Right hindlimb (tissue), 1 donor: ENCODE results near the gene GSE1.

Experiments used
- DNase-seq: peaks from one replicate; pipeline ENCODE4 v3.0.0-alpha.2; 2018

GSE1 gene

GRCh38 chr16:85709766-85710585 is 96.9 kb downstream of the GSE1 start:
- DNase-seq: no peak

GRCh38 chr16:85710732-85711131 is 97.6 kb downstream of the GSE1 start:
- no peak for DNase-seq

- no peak for DNase-seq
These were observed 99.0 kb downstream of the GSE1 start for GRCh38 chr16:85711982-85712587.

GRCh38 chr16:85712801-85713200 is 99.7 kb downstream of the GSE1 start:
- no peak for DNase-seq

GRCh38 chr16:85715169-85716021 is 102.3 kb downstream of the GSE1 start:
- peak; percentile 85 for DNase-seq

GRCh38 chr16:85716022-85716679 is 103.0 kb downstream of the GSE1 start:
- DNase-seq: no peak

- no peak for DNase-seq
These were observed 103.5 kb downstream of the GSE1 start for GRCh38 chr16:85716680-85717038.

- peak; percentile 65 for DNase-seq
These were observed 104.5 kb downstream of the GSE1 start for GRCh38 chr16:85717393-85718152.

GRCh38 chr16:85718153-85718477 is 105.0 kb downstream of the GSE1 start:
- no peak for DNase-seq

GRCh38 chr16:85718682-85719081 is 105.6 kb downstream of the GSE1 start:
- no peak for DNase-seq

GRCh38 chr16:85719605-85720301 is 106.6 kb downstream of the GSE1 start:
- no peak for DNase-seq

- no peak for DNase-seq
These were observed 107.1 kb downstream of the GSE1 start for GRCh38 chr16:85720302-85720637.

- no peak for DNase-seq
These were observed 109.2 kb downstream of the GSE1 start for GRCh38 chr16:85722128-85722893.

- DNase-seq: no peak
These were observed 111.2 kb downstream of the GSE1 start for GRCh38 chr16:85724126-85724879.

- DNase-seq: no peak
These were observed 111.8 kb downstream of the GSE1 start for GRCh38 chr16:85724936-85725335.
